ACHN (cell line): ENCODE measurements around the gene CT45A9.
"Not testable (repeated sequence)": the region's sequence is repeated elsewhere in the genome, so short reads cannot be mapped to it uniquely, and the experiment has no call there.

ENCODE experiments used
- DNase-seq: peaks from one replicate; pipeline ENCODE4 v3.0.0-alpha.2; 2015
- in situ Hi-C: cut with HindIII; loops from 2 replicates; pipeline ENCODE4 v1.10.0; 2017; ENCODE audit warnings: low sequenced_read_pairs, low pct_ligation_motif_present, low pct_unique_long_range_greater_than_20kb

Gene CT45A9

GRCh38 chrX:135871712-135872111 is at the start of gene CT45A9:
TSS of gene CT45A9 (minus strand) at chrX:135871812. CDS start at chrX:135868061, 3,751 bp downstream.
- DNase-seq, in situ Hi-C loops: not testable (repeated sequence)

GRCh38 chrX:135920516-135920915 is 48.9 kb upstream of the CT45A9 start:
- in situ Hi-C loops, DNase-seq: not testable (repeated sequence)

- no peak for DNase-seq
- in situ Hi-C loops = no loop called here
These were observed 42.8 kb upstream of the CT45A9 start for GRCh38 chrX:135914404-135914803.

GRCh38 chrX:135910251-135910650 is 38.6 kb upstream of the CT45A9 start:
- in situ Hi-C loops = no loop called here
- no peak for DNase-seq

- DNase-seq = no peak
- in situ Hi-C loops = no loop called here
These were observed 21.7 kb upstream of the CT45A9 start, which contains the start of the genes CT45A10 and SAGE1 for GRCh38 chrX:135893294-135893817. TSS of gene CT45A10 (minus strand) at chrX:135893444. CDS start at chrX:135885344, 8,100 bp downstream. TSS of gene SAGE1 (plus strand) at chrX:135893716. CDS start at chrX:135896243, 2,527 bp downstream.

- in situ Hi-C loops = no loop called here
These were observed 21.2 kb upstream of the CT45A9 start for GRCh38 chrX:135892781-135893180.

GRCh38 chrX:135890087-135890585 is 18.5 kb upstream of the CT45A9 start:
- no peak for DNase-seq
- in situ Hi-C loops = no loop called here

More at GRCh38 chrX:135892781-135893180, 21.2 kb upstream of the CT45A9 start:
- no peak for DNase-seq

GRCh38 chrX:135888976-135889375 is 17.4 kb upstream of the CT45A9 start:
- peak; percentile 2 for DNase-seq
- in situ Hi-C loops = not testable (repeated sequence)

- DNase-seq, in situ Hi-C loops: not testable (repeated sequence)
These were observed 16.6 kb upstream of the CT45A9 start for GRCh38 chrX:135888230-135888629.

- in situ Hi-C loops, DNase-seq: not testable (repeated sequence)
These were observed 11.1 kb upstream of the CT45A9 start for GRCh38 chrX:135882741-135883140.

GRCh38 chrX:135854438-135854837 is 17.2 kb downstream of the CT45A9 start, which contains the start of gene CT45A8:
TSS of gene CT45A8 (minus strand) at chrX:135854538. CDS start at chrX:135850783, 3,755 bp downstream.
- in situ Hi-C loops, DNase-seq: not testable (repeated sequence)

GRCh38 chrX:135837180-135837579 is 34.4 kb downstream of the CT45A9 start, which contains the start of gene CT45A7:
TSS of gene CT45A7 (minus strand) at chrX:135837280. CDS start at chrX:135833533, 3,747 bp downstream.
- in situ Hi-C loops, DNase-seq: not testable (repeated sequence)

- in situ Hi-C loops, DNase-seq: not testable (repeated sequence)
These were observed 51.7 kb downstream of the CT45A9 start, which contains the start of gene CT45A2 for GRCh38 chrX:135819912-135820311. TSS of gene CT45A2 (minus strand) at chrX:135820012. CDS start at chrX:135816265, 3,747 bp downstream.
